PFSK-1 (cell line): ENCODE data around the gene AUTS2.

Experiments
- POLR2AphosphoS5 ChIP-seq: IDR thresholded peaks from 2 replicates; pipeline ENCODE4 v1.6.1; 2012; ENCODE audit warnings: low read depth, mild to moderate bottlenecking, control low read depth, low read length, moderate library complexity
- SIN3A ChIP-seq: IDR thresholded peaks from 2 replicates; pipeline ENCODE4 v1.6.1; 2012; ENCODE audit warnings: mild to moderate bottlenecking, low read length, moderate library complexity, borderline replicate concordance; ENCODE audit not compliant: insufficient read depth
- TAF1 ChIP-seq: IDR thresholded peaks from 2 replicates; pipeline ENCODE4 v1.6.1; 2012; ENCODE audit warnings: low read length, control low read depth, borderline replicate concordance; ENCODE audit not compliant: insufficient read depth

GRCh38 chr7:69757528-69757927 is 159.3 kb downstream of the AUTS2 start:
- TF ChIP-seq SIN3A = no peak
- TF ChIP-seq TAF1 = no peak
- TF ChIP-seq POLR2AphosphoS5 = no peak
